Measurements from ENCODE around the gene GGT5. TPM values are rescaled to one million over a fixed set of nuclear protein-coding genes. Genes with fewer than 3 reads are reported as not detected.
"Not testable (repeated sequence)": the region's sequence is repeated elsewhere in the genome, so short reads cannot be mapped to it uniquely, and the experiment has no call there.

Gene GGT5
- total RNA-seq, 4 donors from 2014 or later: 8.8 to 29.9 (median 22.8) TPM

- TF ChIP-seq CTCF (IDR thresholded peaks at IDR 0.05 in 4 of 5, conservative IDR thresholded peaks at IDR 0.05 in 1 of 5) (no peak), POLR2A (IDR thresholded peaks at IDR 0.05) (no peak)
- H3K4me1 ChIP-seq: peaks cover 7 to 29% of the 10 kb centered on the region in 2 donors
- intact Hi-C loops (cut with DNase I; ENCODE audit: low total_unique reads) (loop anchor here (5.0 kb wide), 1 partner anchor 42 kb away; the partner anchor contains the start of gene GGT5), in situ Hi-C loops (cut with MboI; ENCODE audit: low sequenced_read_pairs in 4 of 4) (no loop called here)
- H3K27ac ChIP-seq: no peak overlapping the region
- no peak overlapping the region for H3K4me3 ChIP-seq
- no peaks in the 10 kb centered on the region for H3K27me3 ChIP-seq
- no peaks in the 10 kb centered on the region for H3K9me3 ChIP-seq
- DNase-seq (peak in 1 of 2 donors; percentile 44), ATAC-seq (peak; percentile 33 to 72)
- H3K36me3 ChIP-seq: no peaks in the 10 kb centered on the region
Measured at GRCh38 chr22:24205438-24206195, 39.3 kb downstream of the GGT5 start.

- intact Hi-C loops (cut with DNase I; ENCODE audit: low total_unique reads); H3K4me3 ChIP-seq; DNase-seq; ATAC-seq; H3K9me3 ChIP-seq; H3K36me3 ChIP-seq; in situ Hi-C loops (cut with MboI; ENCODE audit: low sequenced_read_pairs in 4 of 4); H3K27me3 ChIP-seq; H3K27ac ChIP-seq: not testable (repeated sequence)
- peaks cover 6 to 29% of the 10 kb centered on the region in 2 donors for H3K4me1 ChIP-seq
Measured at GRCh38 chr22:24203856-24204255, 41.0 kb downstream of the GGT5 start.

GRCh38 chr22:24201681-24202614 is 42.9 kb downstream of the GGT5 start:
- Histone ChIP-seq H3K27ac (no peak overlapping the region), H3K4me3 (no peak overlapping the region), H3K36me3 (no peaks in the 10 kb centered on the region), H3K27me3 (no peaks in the 10 kb centered on the region), H3K4me1 (peaks cover 0 to 14% of the 10 kb centered on the region in 2 donors), H3K9me3 (no peaks in the 10 kb centered on the region)
- in situ Hi-C loops (cut with MboI; ENCODE audit: low sequenced_read_pairs in 4 of 4): no loop called here
- intact Hi-C loops (cut with DNase I; ENCODE audit: low total_unique reads): no loop called here
- ATAC-seq: no peak
- no peak for TF ChIP-seq POLR2A (IDR thresholded peaks at IDR 0.05)
- TF ChIP-seq CTCF (IDR thresholded peaks at IDR 0.05 in 4 of 5, conservative IDR thresholded peaks at IDR 0.05 in 1 of 5): no peak
- no peak for DNase-seq

GRCh38 chr22:24200619-24201212 is 44.2 kb downstream of the GGT5 start:
- DNase-seq (no peak), ATAC-seq (peak in 1 of 2 donors; percentile 24)
- Histone ChIP-seq H3K4me3 (no peak overlapping the region), H3K9me3 (no peaks in the 10 kb centered on the region), H3K36me3 (no peaks in the 10 kb centered on the region), H3K27me3 (no peaks in the 10 kb centered on the region), H3K27ac (no peak overlapping the region), H3K4me1 (peaks cover 0 to 7% of the 10 kb centered on the region in 2 donors)
- TF ChIP-seq CTCF (IDR thresholded peaks at IDR 0.05 in 4 of 5, conservative IDR thresholded peaks at IDR 0.05 in 1 of 5) (no peak), POLR2A (IDR thresholded peaks at IDR 0.05) (no peak)
- intact Hi-C loops (cut with DNase I; ENCODE audit: low total_unique reads) (no loop called here), in situ Hi-C loops (cut with MboI; ENCODE audit: low sequenced_read_pairs in 4 of 4) (no loop called here)
